Measurements from ENCODE around the gene DHCR24.

- TF ChIP-seq CTCF (IDR thresholded peaks at IDR 0.05; ENCODE audit: low read length) (no peak), EZH2phosphoT487 (IDR thresholded peaks at IDR 0.05; ENCODE audit: low read length) (no peak), EZH2 (optimal IDR thresholded peaks at IDR 0.05; ENCODE audit: low read depth, low read length) (no peak)
Observed at GRCh38 chr1:54904476-54905048, 17.6 kb upstream of the DHCR24 start.
